ENCODE measurements around the gene EDARADD. TPM values are rescaled to one million over a fixed set of nuclear protein-coding genes. Genes with fewer than 3 reads are reported as not detected.
A peak's percentile ranks its signal among the peaks of the same experiment; 100 is the strongest.

EDARADD gene
- total RNA-seq, 6 experiments from 2014 or later: 0.43 TPM; not detected in 4

GRCh38 chr1:236395230-236395946 lies 1.3 kb downstream of the EDARADD start:
- TF ChIP-seq, protein P1, sequence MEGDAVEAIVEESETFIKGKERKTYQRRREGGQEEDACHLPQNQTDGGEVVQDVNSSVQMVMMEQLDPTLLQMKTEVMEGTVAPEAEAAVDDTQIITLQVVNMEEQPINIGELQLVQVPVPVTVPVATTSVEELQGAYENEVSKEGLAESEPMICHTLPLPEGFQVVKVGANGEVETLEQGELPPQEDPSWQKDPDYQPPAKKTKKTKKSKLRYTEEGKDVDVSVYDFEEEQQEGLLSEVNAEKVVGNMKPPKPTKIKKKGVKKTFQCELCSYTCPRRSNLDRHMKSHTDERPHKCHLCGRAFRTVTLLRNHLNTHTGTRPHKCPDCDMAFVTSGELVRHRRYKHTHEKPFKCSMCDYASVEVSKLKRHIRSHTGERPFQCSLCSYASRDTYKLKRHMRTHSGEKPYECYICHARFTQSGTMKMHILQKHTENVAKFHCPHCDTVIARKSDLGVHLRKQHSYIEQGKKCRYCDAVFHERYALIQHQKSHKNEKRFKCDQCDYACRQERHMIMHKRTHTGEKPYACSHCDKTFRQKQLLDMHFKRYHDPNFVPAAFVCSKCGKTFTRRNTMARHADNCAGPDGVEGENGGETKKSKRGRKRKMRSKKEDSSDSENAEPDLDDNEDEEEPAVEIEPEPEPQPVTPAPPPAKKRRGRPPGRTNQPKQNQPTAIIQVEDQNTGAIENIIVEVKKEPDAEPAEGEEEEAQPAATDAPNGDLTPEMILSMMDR (IDR thresholded peaks at IDR 0.05): no peak
- H3K27me3 Mint-ChIP-seq (ENCODE audit: insufficient read depth): peaks cover 24% of the 10 kb centered on the region
- peaks cover 21% of the 10 kb centered on the region for H3K4me1 Mint-ChIP-seq (ENCODE audit: low read depth)
- no peaks in the 10 kb centered on the region for H3K9me3 Mint-ChIP-seq
- no peak for DNase-seq
- H3K27ac Mint-ChIP-seq: no peak overlapping the region
- peak overlapping the region; percentile 84; the same call in 1 of the 2 replicates for H3K4me3 Mint-ChIP-seq
- H3K36me3 Mint-ChIP-seq (ENCODE audit: low read depth): peaks cover 3% of the 10 kb centered on the region; the same call in 1 of the 2 replicates

DNA sequence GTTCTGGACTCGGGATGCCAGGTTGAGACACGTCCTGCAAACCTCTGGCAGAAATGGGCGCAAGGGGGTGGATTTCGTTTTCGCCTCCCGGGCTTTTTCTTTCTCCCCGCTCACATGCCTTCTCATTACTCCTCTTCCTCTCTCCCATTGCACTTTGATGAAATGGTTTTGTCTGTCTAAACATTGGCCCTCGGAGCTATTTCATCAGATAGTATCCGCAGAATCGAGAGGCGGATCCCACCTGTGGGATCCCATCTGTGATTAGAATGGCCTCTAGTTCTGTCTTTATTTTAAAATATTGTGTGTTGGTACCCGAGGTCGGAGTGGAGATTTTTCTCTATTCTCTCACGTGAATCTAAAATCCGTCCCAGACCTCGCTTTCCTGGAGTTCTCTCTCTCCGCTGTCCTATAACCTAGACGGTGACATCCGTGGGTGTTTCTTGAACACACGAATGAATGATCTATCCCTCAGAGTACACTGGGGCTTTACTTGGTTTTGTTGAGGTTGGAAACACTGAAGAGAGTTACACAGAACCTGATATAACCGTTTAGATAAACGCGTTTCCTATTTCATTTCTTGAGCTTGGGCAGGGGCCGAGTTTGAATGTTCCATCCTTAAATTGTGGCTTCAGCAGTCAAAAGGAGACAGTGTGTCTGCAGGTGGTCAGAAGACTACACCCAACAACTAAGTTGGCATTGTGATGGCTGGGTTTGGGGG lies 2.0 kb downstream of the EDARADD start:
- Mint-ChIP-seq H3K27me3 (ENCODE audit: insufficient read depth) (peaks cover 24% of the 10 kb centered on the region), H3K36me3 (ENCODE audit: low read depth) (peaks cover 3% of the 10 kb centered on the region; the same call in 1 of the 2 replicates), H3K9me3 (no peaks in the 10 kb centered on the region), H3K27ac (no peak overlapping the region), H3K4me3 (peak overlapping the region; percentile 81), H3K4me1 (ENCODE audit: low read depth) (peaks cover 21% of the 10 kb centered on the region)
- TF ChIP-seq, protein P1 (IDR thresholded peaks at IDR 0.05): no peak
- DNase-seq: no peak

- H3K4me3 Mint-ChIP-seq: no peak overlapping the region; the same call in 1 of the 2 replicates
- TF ChIP-seq, protein P1 (IDR thresholded peaks at IDR 0.05): no peak
Measured at GRCh38 chr1:236396665-236397043, 2.6 kb downstream of the EDARADD start.

DNA sequence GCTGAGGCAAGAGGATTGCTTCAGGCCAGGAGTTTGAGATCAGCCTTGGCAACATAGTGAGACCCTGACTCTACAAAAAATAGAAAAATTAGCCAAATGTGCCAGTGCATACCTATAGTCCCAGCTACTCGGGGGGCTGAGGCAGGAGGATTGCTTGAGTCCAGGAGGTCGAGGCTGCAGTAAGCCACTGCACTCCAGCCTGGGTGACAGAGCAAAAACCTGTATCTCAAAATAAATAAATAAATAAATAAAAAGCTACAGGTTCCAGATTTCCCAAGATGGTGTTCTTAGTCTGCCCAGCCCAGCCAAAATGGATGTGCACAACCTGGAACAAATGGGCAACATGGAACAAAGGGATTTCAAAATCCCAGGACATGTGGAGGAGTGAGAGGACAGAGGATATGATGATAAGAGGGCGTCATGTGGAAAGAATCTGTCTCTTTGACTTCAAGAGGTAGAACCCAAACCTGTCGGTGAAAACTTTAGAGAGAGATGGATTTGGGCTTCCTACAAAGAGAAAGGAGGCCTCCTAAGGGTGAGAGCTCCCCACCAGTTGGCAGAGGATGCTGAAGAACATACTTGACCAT lies 3.2 kb downstream of the EDARADD start:
- H3K9me3 Mint-ChIP-seq: no peaks in the 10 kb centered on the region
- H3K27ac Mint-ChIP-seq: no peak overlapping the region
- TF ChIP-seq, protein P1 (IDR thresholded peaks at IDR 0.05): no peak
- no peak for DNase-seq
- H3K4me1 Mint-ChIP-seq (ENCODE audit: low read depth): peaks cover 21% of the 10 kb centered on the region
- no peak overlapping the region for H3K4me3 Mint-ChIP-seq
- peaks cover 22% of the 10 kb centered on the region for H3K27me3 Mint-ChIP-seq (ENCODE audit: insufficient read depth)
- H3K36me3 Mint-ChIP-seq (ENCODE audit: low read depth): peaks cover 3% of the 10 kb centered on the region; the same call in 1 of the 2 replicates

More at GRCh38 chr1:236396665-236397043, 2.6 kb downstream of the EDARADD start:
- H3K27ac Mint-ChIP-seq: no peak overlapping the region
- H3K36me3 Mint-ChIP-seq (ENCODE audit: low read depth): peaks cover 3% of the 10 kb centered on the region; the same call in 1 of the 2 replicates
- H3K27me3 Mint-ChIP-seq (ENCODE audit: insufficient read depth): peaks cover 22% of the 10 kb centered on the region
- peaks cover 21% of the 10 kb centered on the region for H3K4me1 Mint-ChIP-seq (ENCODE audit: low read depth)
- DNase-seq: no peak
- no peaks in the 10 kb centered on the region for H3K9me3 Mint-ChIP-seq

GRCh38 chr1:236398538-236398937 lies 4.5 kb downstream of the EDARADD start:
- no peak overlapping the region for H3K27ac Mint-ChIP-seq
- DNase-seq: no peak
- no peaks in the 10 kb centered on the region for H3K9me3 Mint-ChIP-seq
- H3K4me1 Mint-ChIP-seq (ENCODE audit: low read depth): peaks cover 21% of the 10 kb centered on the region
- TF ChIP-seq, protein P1 (IDR thresholded peaks at IDR 0.05): no peak
- peaks cover 3% of the 10 kb centered on the region; the same call in 1 of the 2 replicates for H3K36me3 Mint-ChIP-seq (ENCODE audit: low read depth)
- no peak overlapping the region for H3K4me3 Mint-ChIP-seq
- peaks cover 24% of the 10 kb centered on the region for H3K27me3 Mint-ChIP-seq (ENCODE audit: insufficient read depth)
